Measurements from ENCODE around the gene FAM50A. TPM values are rescaled to one million over a fixed set of nuclear protein-coding genes. Genes with fewer than 3 reads are reported as not detected.

Gene FAM50A
- total and polyA plus RNA-seq, 3 donors from 2014 or later = 29.6 to 38.5 (median 38.4) TPM

- Histone ChIP-seq H3K9me3 (no peaks in the 10 kb centered on the region), H3K36me3 (ENCODE audit: low read depth, missing control alignments) (no peaks in the 10 kb centered on the region), H3K27ac (no peak overlapping the region), H3K4me3 (no peak overlapping the region), H3K4me1 (no peaks in the 10 kb centered on the region), H3K27me3 (no peaks in the 10 kb centered on the region)
- 76 to 78% methylated on average over 5 to 6 of the region's 6 CpGs for WGBS, 2 donors
- no peak for TF ChIP-seq CTCF (IDR thresholded peaks at IDR 0.05)
- TF ChIP-seq POLR2A (IDR thresholded peaks at IDR 0.05) = no peak
- intact Hi-C loops (cut with DNase I; ENCODE audit: low total_unique reads) = no loop called here
- no peak for DNase-seq
Observed at GRCh38 chrX:154430479-154430878, 13.5 kb upstream of the FAM50A start.

GRCh38 chrX:154430916-154431315 is 13.0 kb upstream of the FAM50A start:
- no peaks in the 10 kb centered on the region for H3K27me3 ChIP-seq
- intact Hi-C loops (cut with DNase I; ENCODE audit: low total_unique reads) = no loop called here
- H3K27ac ChIP-seq = no peak overlapping the region
- H3K9me3 ChIP-seq = no peaks in the 10 kb centered on the region
- H3K4me1 ChIP-seq = no peaks in the 10 kb centered on the region
- no peaks in the 10 kb centered on the region for H3K36me3 ChIP-seq (ENCODE audit: low read depth, missing control alignments)
- TF ChIP-seq CTCF (IDR thresholded peaks at IDR 0.05) (no peak), POLR2A (IDR thresholded peaks at IDR 0.05) (no peak)
- DNase-seq = no peak
- 85 to 87% methylated on average over 7 of the region's 7 CpGs for WGBS, 2 donors
- no peak overlapping the region for H3K4me3 ChIP-seq

- no peak for TF ChIP-seq CTCF (IDR thresholded peaks at IDR 0.05)
- no peak for TF ChIP-seq POLR2A (IDR thresholded peaks at IDR 0.05)
- no peaks in the 10 kb centered on the region for H3K4me1 ChIP-seq
- intact Hi-C loops (cut with DNase I; ENCODE audit: low total_unique reads) = no loop called here
- H3K4me3 ChIP-seq = no peak overlapping the region
- no peaks in the 10 kb centered on the region for H3K9me3 ChIP-seq
- WGBS, 2 donors = 62 to 80% methylated on average over 5 of the region's 5 CpGs
- no peaks in the 10 kb centered on the region for H3K36me3 ChIP-seq (ENCODE audit: low read depth, missing control alignments)
- no peak for DNase-seq
- H3K27ac ChIP-seq = no peak overlapping the region
- H3K27me3 ChIP-seq = no peaks in the 10 kb centered on the region
Observed at GRCh38 chrX:154431341-154431740, 12.6 kb upstream of the FAM50A start.

- H3K27me3 ChIP-seq = no peaks in the 10 kb centered on the region
- H3K4me1 ChIP-seq = no peaks in the 10 kb centered on the region
- H3K9me3 ChIP-seq = no peaks in the 10 kb centered on the region
- DNase-seq = no peak
- H3K36me3 ChIP-seq (ENCODE audit: low read depth, missing control alignments) = no peaks in the 10 kb centered on the region
- no peak overlapping the region for H3K27ac ChIP-seq
- H3K4me3 ChIP-seq = no peak overlapping the region
- 98% methylated on average over 8 of the region's 8 CpGs; no CpG with 5 or more reads in 1 of the 2 donors for WGBS, 2 donors
- no peak for TF ChIP-seq CTCF (IDR thresholded peaks at IDR 0.05)
- no peak for TF ChIP-seq POLR2A (IDR thresholded peaks at IDR 0.05)
- intact Hi-C loops (cut with DNase I; ENCODE audit: low total_unique reads) = no loop called here
Observed at GRCh38 chrX:154432210-154432609, 11.7 kb upstream of the FAM50A start.

GRCh38 chrX:154433605-154434004 is 10.3 kb upstream of the FAM50A start:
- Histone ChIP-seq H3K27ac (no peak overlapping the region), H3K4me1 (no peaks in the 10 kb centered on the region), H3K9me3 (no peaks in the 10 kb centered on the region), H3K4me3 (no peak overlapping the region), H3K36me3 (ENCODE audit: low read depth, missing control alignments) (no peaks in the 10 kb centered on the region), H3K27me3 (no peaks in the 10 kb centered on the region)
- TF ChIP-seq POLR2A (IDR thresholded peaks at IDR 0.05) = no peak
- TF ChIP-seq CTCF (IDR thresholded peaks at IDR 0.05) = no peak
- WGBS, 2 donors = 91% methylated on average over 7 of the region's 7 CpGs; no CpG with 5 or more reads in 1 of the 2 donors
- DNase-seq = no peak
- intact Hi-C loops (cut with DNase I; ENCODE audit: low total_unique reads) = no loop called here
